ENCODE measurements around the gene EP400.
"Not testable (repeated sequence)": the region's sequence is repeated elsewhere in the genome, so short reads cannot be mapped to it uniquely, and the experiment has no call there.

The EP400 gene

GRCh38 chr12:131983026-131983425 lies 33.3 kb downstream of the EP400 start:
- no peak overlapping the region for H3K27ac ChIP-seq
- TF ChIP-seq CTCF (conservative IDR thresholded peaks at IDR 0.05) (no peak), ZFX (IDR thresholded peaks at IDR 0.05) (no peak)

GRCh38 chr12:131983554-131983953 lies 33.8 kb downstream of the EP400 start:
- TF ChIP-seq ZFX (IDR thresholded peaks at IDR 0.05) (no peak), CTCF (conservative IDR thresholded peaks at IDR 0.05) (no peak)

GRCh38 chr12:131984334-131984733 lies 34.6 kb downstream of the EP400 start:
- no peak overlapping the region for H3K27ac ChIP-seq
- TF ChIP-seq ZFX (IDR thresholded peaks at IDR 0.05) (no peak), CTCF (conservative IDR thresholded peaks at IDR 0.05) (no peak)

More at GRCh38 chr12:131983554-131983953, 33.8 kb downstream of the EP400 start:
- H3K27ac ChIP-seq, result no peak overlapping the region

- H3K27ac ChIP-seq, result not testable (repeated sequence)
These were observed 35.8 kb downstream of the EP400 start for GRCh38 chr12:131985510-131985875.

GRCh38 chr12:131986361-131986760 lies 36.6 kb downstream of the EP400 start:
- TF ChIP-seq ZFX (IDR thresholded peaks at IDR 0.05) (no peak), CTCF (conservative IDR thresholded peaks at IDR 0.05) (no peak)
- H3K27ac ChIP-seq, result no peak overlapping the region

GRCh38 chr12:131986910-131987309 lies 37.2 kb downstream of the EP400 start:
- TF ChIP-seq ZFX (IDR thresholded peaks at IDR 0.05) (no peak), CTCF (conservative IDR thresholded peaks at IDR 0.05) (no peak)
- H3K27ac ChIP-seq, result no peak overlapping the region

- TF ChIP-seq ZFX (IDR thresholded peaks at IDR 0.05) (no peak), CTCF (conservative IDR thresholded peaks at IDR 0.05) (no peak)
- H3K27ac ChIP-seq, result no peak overlapping the region
These were observed 37.8 kb downstream of the EP400 start for GRCh38 chr12:131987552-131987951.

- no peak for TF ChIP-seq ZFX (IDR thresholded peaks at IDR 0.05)
- TF ChIP-seq CTCF (conservative IDR thresholded peaks at IDR 0.05), result no peak
- H3K27ac ChIP-seq, result no peak overlapping the region
These were observed 38.5 kb downstream of the EP400 start for GRCh38 chr12:131988054-131988796.
